MM.1S (cell line): ENCODE data around the gene C1orf74.

Experiments
- DNase-seq: peaks from one replicate; pipeline ENCODE4 v3.0.0-alpha.2; 2015
- H2AFZ ChIP-seq: fragments of 300-600 bp; sonication (generic); 2 replicates; pipeline ENCODE4 v1.6.0; 2016; ENCODE audit warnings: antibody characterized with exemption, low read length
- H3F3A ChIP-seq: fragments of 300-600 bp; sonication (generic); 2 replicates; pipeline ENCODE4 v1.6.1; 2016; ENCODE audit warnings: mild to moderate bottlenecking, antibody characterized with exemption, low read length, moderate library complexity, mixed read lengths; ENCODE audit not compliant: insufficient read depth
- H3K27ac ChIP-seq: fragments of 300-600 bp; sonication (generic); 2 replicates; pipeline ENCODE4 v1.5.1; 2016; ENCODE audit warnings: mild to moderate bottlenecking, low read length
- H3K27me3 ChIP-seq: fragments of 300-600 bp; sonication (generic); replicated peaks from 2 replicates; pipeline ENCODE4 v1.6.0; 2016; ENCODE audit warnings: low read length; ENCODE audit not compliant: insufficient read depth
- H3K36me3 ChIP-seq: fragments of 300-600 bp; sonication (generic); replicated peaks from 2 replicates; pipeline ENCODE4 v1.6.1; 2016; ENCODE audit warnings: mild to moderate bottlenecking, low read length, mixed read lengths; ENCODE audit not compliant: insufficient read depth
- H3K4me1 ChIP-seq: fragments of 300-600 bp; sonication (generic); 2 replicates; pipeline ENCODE4 v1.6.1; 2016; ENCODE audit warnings: low read length, mixed read lengths
- H3K4me2 ChIP-seq: fragments of 300-600 bp; sonication (generic); 2 replicates; pipeline ENCODE4 v1.6.0; 2016; ENCODE audit warnings: low read depth, low read length
- H3K4me3 ChIP-seq: fragments of 300-600 bp; sonication (generic); 2 replicates; pipeline ENCODE4 v1.5.1; 2016; ENCODE audit warnings: low read length, mixed read lengths
- H3K79me2 ChIP-seq: fragments of 300-600 bp; sonication (generic); 2 replicates; pipeline ENCODE4 v1.6.1; 2016; ENCODE audit warnings: mixed run types, low read length, mixed read lengths
- H3K9ac ChIP-seq: fragments of 300-600 bp; sonication (generic); 2 replicates; pipeline ENCODE4 v1.6.1; 2016; ENCODE audit warnings: low read length, mixed read lengths
- H3K9me2 ChIP-seq: fragments of 300-600 bp; sonication (generic); replicated peaks from 2 replicates; pipeline ENCODE4 v1.6.1; 2016; ENCODE audit warnings: mild to moderate bottlenecking, low read length, mixed read lengths; ENCODE audit not compliant: insufficient read depth
- H3K9me3 ChIP-seq: fragments of 300-600 bp; sonication (generic); replicated peaks from 2 replicates; pipeline ENCODE4 v1.6.1; 2016; ENCODE audit warnings: mild to moderate bottlenecking, low read length, mixed read lengths; ENCODE audit not compliant: insufficient read depth
- H4K20me1 ChIP-seq: fragments of 300-600 bp; sonication (generic); 2 replicates; pipeline ENCODE4 v1.6.1; 2016; ENCODE audit warnings: mild to moderate bottlenecking, low read length, moderate library complexity, mixed read lengths; ENCODE audit not compliant: insufficient read depth
- EZH2 ChIP-seq: fragments of 300-600 bp; sonication (generic); optimal IDR thresholded peaks from 2 replicates; pipeline ENCODE3; 2017; ENCODE audit warnings: low read depth, mild to moderate bottlenecking, antibody characterized with exemption, low read length, mixed read lengths
- EZH2phosphoT487 ChIP-seq: fragments of 300-600 bp; sonication (generic); IDR thresholded peaks from 2 replicates; pipeline ENCODE4 v1.6.1; 2018; ENCODE audit warnings: antibody characterized with exemption, low read length
- TF ChIP-seq, protein P1 (sequence below): fragments of 300-600 bp; sonication (generic); IDR thresholded peaks from 2 replicates; pipeline ENCODE4 v1.5.1; 2016; ENCODE audit warnings: antibody characterized with exemption, low read length, mixed read lengths

C1orf74 gene

GRCh38 chr1:209785592-209785991, 1.2 kb upstream of the C1orf74 start:
- Histone ChIP-seq H3K79me2 (peaks cover 12% of the 10 kb centered on the region), H3K4me3 (no peak overlapping the region), H3K4me2 (no peak overlapping the region), H3K27me3 (no peaks in the 10 kb centered on the region), H2AFZ (no peak overlapping the region), H3K9me3 (no peaks in the 10 kb centered on the region), H3F3A (0 out of 2 replicates have a peak, but pooled peaks cover 6% of the 10 kb centered on the region), H3K27ac (no peak overlapping the region), H3K4me1 (peaks cover 9% of the 10 kb centered on the region), H3K9ac (no peak overlapping the region), H4K20me1 (no peaks in the 10 kb centered on the region), H3K9me2 (no peaks in the 10 kb centered on the region), H3K36me3 (no peaks in the 10 kb centered on the region)
- no peak for TF ChIP-seq EZH2phosphoT487
- no peak for TF ChIP-seq EZH2
- TF ChIP-seq, protein P1, sequence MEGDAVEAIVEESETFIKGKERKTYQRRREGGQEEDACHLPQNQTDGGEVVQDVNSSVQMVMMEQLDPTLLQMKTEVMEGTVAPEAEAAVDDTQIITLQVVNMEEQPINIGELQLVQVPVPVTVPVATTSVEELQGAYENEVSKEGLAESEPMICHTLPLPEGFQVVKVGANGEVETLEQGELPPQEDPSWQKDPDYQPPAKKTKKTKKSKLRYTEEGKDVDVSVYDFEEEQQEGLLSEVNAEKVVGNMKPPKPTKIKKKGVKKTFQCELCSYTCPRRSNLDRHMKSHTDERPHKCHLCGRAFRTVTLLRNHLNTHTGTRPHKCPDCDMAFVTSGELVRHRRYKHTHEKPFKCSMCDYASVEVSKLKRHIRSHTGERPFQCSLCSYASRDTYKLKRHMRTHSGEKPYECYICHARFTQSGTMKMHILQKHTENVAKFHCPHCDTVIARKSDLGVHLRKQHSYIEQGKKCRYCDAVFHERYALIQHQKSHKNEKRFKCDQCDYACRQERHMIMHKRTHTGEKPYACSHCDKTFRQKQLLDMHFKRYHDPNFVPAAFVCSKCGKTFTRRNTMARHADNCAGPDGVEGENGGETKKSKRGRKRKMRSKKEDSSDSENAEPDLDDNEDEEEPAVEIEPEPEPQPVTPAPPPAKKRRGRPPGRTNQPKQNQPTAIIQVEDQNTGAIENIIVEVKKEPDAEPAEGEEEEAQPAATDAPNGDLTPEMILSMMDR: no peak
- no peak for DNase-seq

- Histone ChIP-seq H2AFZ (no peak overlapping the region), H3K4me1 (peaks cover 9% of the 10 kb centered on the region), H3K9me2 (no peaks in the 10 kb centered on the region), H3K4me2 (peak overlapping the region; percentile 87; the same call in 1 of the 2 replicates), H3K27ac (no peak overlapping the region), H3K27me3 (no peaks in the 10 kb centered on the region), H3K4me3 (peak overlapping the region; percentile 74; the same call in 1 of the 2 replicates), H3F3A (peaks cover 6% of the 10 kb centered on the region; the same call in 1 of the 2 replicates), H4K20me1 (no peaks in the 10 kb centered on the region), H3K36me3 (peaks cover 2% of the 10 kb centered on the region; the same call in 1 of the 2 replicates), H3K9me3 (no peaks in the 10 kb centered on the region), H3K9ac (no peak overlapping the region), H3K79me2 (peaks cover 12% of the 10 kb centered on the region)
- no peak for DNase-seq
- TF ChIP-seq EZH2phosphoT487 (no peak), EZH2 (no peak)
- TF ChIP-seq, protein P1: no peak
These were observed 973 bp downstream of the C1orf74 start for GRCh38 chr1:209783386-209783785.

- Histone ChIP-seq H3K9me2 (no peaks in the 10 kb centered on the region), H3K9ac (no peak overlapping the region), H3K4me3 (no peak overlapping the region), H3K4me2 (no peak overlapping the region), H3K27me3 (no peaks in the 10 kb centered on the region), H3F3A (peaks cover 6% of the 10 kb centered on the region; the same call in 1 of the 2 replicates), H3K79me2 (peaks cover 15% of the 10 kb centered on the region), H3K9me3 (no peaks in the 10 kb centered on the region), H4K20me1 (no peaks in the 10 kb centered on the region), H3K27ac (no peak overlapping the region), H3K36me3 (peaks cover 15% of the 10 kb centered on the region; the same call in 1 of the 2 replicates), H2AFZ (no peak overlapping the region), H3K4me1 (peaks cover 13% of the 10 kb centered on the region)
- TF ChIP-seq, protein P1: no peak
- TF ChIP-seq EZH2phosphoT487: no peak
- TF ChIP-seq EZH2: no peak
- no peak for DNase-seq
These were observed 4.1 kb downstream of the C1orf74 start for GRCh38 chr1:209780268-209780667.
